Fibroblast of villous mesenchyme (primary cell): Measurements from ENCODE around the gene TSSK6. TPM values are rescaled to one million over a fixed set of nuclear protein-coding genes. Genes with fewer than 3 reads are reported as not detected.

ENCODE experiments used
- DNase-seq: peaks from one replicate; pipeline ENCODE4 v3.0.0-alpha.2; 2010; ENCODE audit warnings: low read depth
- H3K4me3 ChIP-seq: 2 replicates; pipeline ENCODE4 v1.5.1; 2011; ENCODE audit warnings: low read depth, mild to moderate bottlenecking, low read length
- total RNA-seq: library from RNA; depleted of rRNA; stranded (reverse); fragments of >200 nt; gene quantifications from 2 replicates; pipeline ENCODE4 v1.2.3, GENCODE V29; 2012
- TF ChIP-seq, protein P1 (sequence below): IDR thresholded peaks from 2 replicates; pipeline ENCODE4 v1.5.1; 2012; ENCODE audit warnings: low read depth, mild to moderate bottlenecking, low read length; ENCODE audit not compliant: insufficient read depth

Gene TSSK6
- total RNA-seq, 1 donor, result 1.3 TPM

- DNase-seq, result no peak
- H3K4me3 ChIP-seq, result no peak overlapping the region
- TF ChIP-seq, protein P1, sequence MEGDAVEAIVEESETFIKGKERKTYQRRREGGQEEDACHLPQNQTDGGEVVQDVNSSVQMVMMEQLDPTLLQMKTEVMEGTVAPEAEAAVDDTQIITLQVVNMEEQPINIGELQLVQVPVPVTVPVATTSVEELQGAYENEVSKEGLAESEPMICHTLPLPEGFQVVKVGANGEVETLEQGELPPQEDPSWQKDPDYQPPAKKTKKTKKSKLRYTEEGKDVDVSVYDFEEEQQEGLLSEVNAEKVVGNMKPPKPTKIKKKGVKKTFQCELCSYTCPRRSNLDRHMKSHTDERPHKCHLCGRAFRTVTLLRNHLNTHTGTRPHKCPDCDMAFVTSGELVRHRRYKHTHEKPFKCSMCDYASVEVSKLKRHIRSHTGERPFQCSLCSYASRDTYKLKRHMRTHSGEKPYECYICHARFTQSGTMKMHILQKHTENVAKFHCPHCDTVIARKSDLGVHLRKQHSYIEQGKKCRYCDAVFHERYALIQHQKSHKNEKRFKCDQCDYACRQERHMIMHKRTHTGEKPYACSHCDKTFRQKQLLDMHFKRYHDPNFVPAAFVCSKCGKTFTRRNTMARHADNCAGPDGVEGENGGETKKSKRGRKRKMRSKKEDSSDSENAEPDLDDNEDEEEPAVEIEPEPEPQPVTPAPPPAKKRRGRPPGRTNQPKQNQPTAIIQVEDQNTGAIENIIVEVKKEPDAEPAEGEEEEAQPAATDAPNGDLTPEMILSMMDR, result no peak
These were observed 15.1 kb upstream of the TSSK6 start for GRCh38 chr19:19530423-19530804.

GRCh38 chr19:19529783-19530422 lies 14.6 kb upstream of the TSSK6 start:
- TF ChIP-seq, protein P1, result no peak
- no peak overlapping the region for H3K4me3 ChIP-seq
- DNase-seq, result no peak

- TF ChIP-seq, protein P1, result no peak
- H3K4me3 ChIP-seq, result no peak within 1 kb of the TSS
- peak; percentile 26 for DNase-seq
These were observed 13.6 kb upstream of the TSSK6 start, which contains the start of gene YJEFN3 for GRCh38 chr19:19528721-19529490. Gene YJEFN3, plus strand, starts transcription at chr19:19528911. Its CDS starts 22 bp downstream, at chr19:19528933.

DNA sequence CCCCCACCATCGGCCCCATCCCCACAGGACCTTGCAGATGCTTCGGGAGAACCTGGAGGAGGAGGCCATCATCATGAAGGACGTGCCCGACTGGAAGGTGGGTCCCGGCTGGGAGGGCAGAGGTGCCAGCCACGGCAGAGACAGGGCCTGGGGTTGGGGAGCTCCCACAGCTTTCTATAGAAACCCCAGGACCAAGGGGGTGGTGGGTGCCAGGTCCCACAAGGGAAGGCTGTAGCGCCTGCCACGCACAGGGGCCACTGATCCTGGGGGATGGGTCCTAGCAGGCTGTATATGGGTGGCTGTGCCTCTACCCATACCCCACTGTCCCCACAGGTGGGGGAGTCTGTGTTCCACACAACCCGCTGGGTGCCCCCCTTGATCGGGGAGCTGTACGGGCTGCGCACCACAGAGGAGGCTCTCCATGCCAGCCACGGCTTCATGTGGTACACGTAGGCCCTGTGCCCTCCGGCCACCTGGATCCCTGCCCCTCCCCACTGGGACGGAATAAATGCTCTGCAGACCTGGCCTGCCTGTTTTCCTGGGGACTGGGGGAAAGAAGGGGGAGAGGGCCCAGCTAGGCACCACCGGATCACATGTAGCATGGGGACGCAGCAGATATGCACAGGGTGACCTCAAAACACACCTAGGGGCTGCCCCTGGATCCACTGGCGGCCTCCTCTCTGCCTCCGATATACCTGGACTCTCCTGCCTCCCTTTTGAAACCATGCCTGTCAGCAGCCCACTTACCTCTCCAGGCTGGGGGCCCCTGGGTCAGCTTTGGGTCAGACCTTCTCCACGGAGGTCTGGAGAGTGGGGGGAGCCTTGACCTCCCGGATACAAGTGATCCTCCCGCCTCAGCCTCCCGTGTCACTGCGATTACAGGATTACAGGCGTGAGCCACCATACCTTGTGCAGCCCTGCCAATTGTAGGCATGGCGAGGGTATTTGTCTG lies 12.6 kb upstream of the TSSK6 start:
- no peak for DNase-seq
- H3K4me3 ChIP-seq, result no peak overlapping the region
- TF ChIP-seq, protein P1, result no peak

DNA sequence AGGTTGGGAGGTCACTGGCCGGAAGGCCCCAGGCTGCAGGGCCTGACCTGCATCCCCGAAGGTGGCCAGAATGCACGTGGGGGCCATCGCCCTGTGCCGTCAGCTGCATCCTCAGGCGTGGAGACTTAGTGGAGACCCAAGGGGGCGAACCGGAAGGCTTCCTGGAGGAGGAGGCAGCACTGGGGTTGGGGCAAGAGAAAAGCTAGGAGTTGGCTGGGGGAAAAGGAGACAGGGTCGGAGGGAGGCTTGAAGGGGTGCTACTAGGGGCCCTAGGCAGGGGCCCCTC lies 12.0 kb upstream of the TSSK6 start:
- DNase-seq, result no peak
- no peak overlapping the region for H3K4me3 ChIP-seq
- TF ChIP-seq, protein P1, result no peak

GRCh38 chr19:19526581-19527370 lies 11.4 kb upstream of the TSSK6 start:
- TF ChIP-seq, protein P1, result no peak
- no peak for DNase-seq
- H3K4me3 ChIP-seq, result no peak overlapping the region
